GM12891 (cell line): ENCODE measurements around the gene TRIM37.

Source experiments
- PAX5 ChIP-seq: IDR thresholded peaks from 2 replicates; pipeline ENCODE4 v1.6.1; 2011; ENCODE audit warnings: low read length, moderate library complexity, mild to moderate bottlenecking; ENCODE audit not compliant: insufficient read depth, severe bottlenecking
- POLR2A ChIP-seq: IDR thresholded peaks from 2 replicates; pipeline ENCODE4 v1.6.1; 2011; ENCODE audit warnings: low read depth, low read length, control low read depth
- POLR2AphosphoS5 ChIP-seq: IDR thresholded peaks from 2 replicates; pipeline ENCODE4 v1.6.1; 2011; ENCODE audit warnings: low read depth, low read length, control low read depth
- POU2F2 ChIP-seq: IDR thresholded peaks from 2 replicates; pipeline ENCODE4 v1.6.1; 2011; ENCODE audit warnings: low read depth, mild to moderate bottlenecking, control low read depth, low read length, moderate library complexity
- SPI1 ChIP-seq: IDR thresholded peaks from 2 replicates; pipeline ENCODE4 v1.6.1; 2011; ENCODE audit warnings: low read depth, low read length, control low read depth
- TAF1 ChIP-seq: IDR thresholded peaks from 2 replicates; pipeline ENCODE4 v1.6.1; 2011; ENCODE audit warnings: low read depth, low read length, control low read depth

- TF ChIP-seq POLR2AphosphoS5 (no peak), TAF1 (no peak), POLR2A (no peak), SPI1 (no peak), POU2F2 (no peak), PAX5 (no peak)
Observed at GRCh38 chr17:59008737-59009136, 97.9 kb downstream of the TRIM37 start.
